Neural cell (in vitro differentiated cells): ENCODE results near the gene DNAJB6. TPM values are rescaled to one million over a fixed set of nuclear protein-coding genes. Genes with fewer than 3 reads are reported as not detected.

ENCODE experiments used
- H2AFZ ChIP-seq: fragments of 200-600, 300-800 bp; sonication (generic), shearing (Covaris generic); 2 replicates; pipeline ENCODE4 v1.6.0; 2014; ENCODE audit warnings: low read depth, mild to moderate bottlenecking, antibody characterized with exemption, low read length, moderate library complexity
- H3F3A ChIP-seq: fragments of 200-600 bp; shearing (Covaris generic); 2 replicates; pipeline ENCODE4 v1.6.1; 2016; ENCODE audit warnings: mild to moderate bottlenecking, moderate library complexity, mixed read lengths, antibody characterized with exemption, low read length; ENCODE audit not compliant: insufficient read depth, poor library complexity, severe bottlenecking
- H3K27ac ChIP-seq: fragments of 200-600, 300-800 bp; sonication (generic), shearing (Covaris generic); 2 replicates; pipeline ENCODE4 v1.5.1; 2014; ENCODE audit warnings: mild to moderate bottlenecking, low read length, moderate library complexity
- H3K27me3 ChIP-seq: fragments of 300-800, 200-600 bp; sonication (generic), shearing (Covaris generic); 2 replicates; pipeline ENCODE4 v1.6.0; 2014; ENCODE audit warnings: mild to moderate bottlenecking, low read depth, low read length, moderate library complexity; ENCODE audit not compliant: insufficient read depth
- H3K36me3 ChIP-seq: fragments of 300-800, 200-600 bp; sonication (generic), shearing (Covaris generic); 2 replicates; pipeline ENCODE4 v1.5.1; 2014; ENCODE audit warnings: mild to moderate bottlenecking, antibody characterized with exemption, low read length, moderate library complexity; ENCODE audit not compliant: insufficient read depth
- H3K4me2 ChIP-seq: fragments of 300-800, 200-600 bp; sonication (generic), shearing (Covaris generic); 2 replicates; pipeline ENCODE4 v1.6.0; 2014; ENCODE audit warnings: mild to moderate bottlenecking, low read length
- H3K4me3 ChIP-seq: fragments of 300-800, 200-600 bp; sonication (generic), shearing (Covaris generic); 2 replicates; pipeline ENCODE4 v1.5.1; 2014; ENCODE audit warnings: mild to moderate bottlenecking, low read length, moderate library complexity
- H3K79me2 ChIP-seq: fragments of 200-600 bp; shearing (Covaris generic); replicated peaks from 2 replicates; pipeline ENCODE4 v1.6.0; 2014; ENCODE audit warnings: mild to moderate bottlenecking, low read length, moderate library complexity; ENCODE audit not compliant: insufficient read depth
- H3K9ac ChIP-seq: fragments of 300-800, 200-600 bp; sonication (generic), shearing (Covaris generic); 2 replicates; pipeline ENCODE4 v1.6.1; 2016; ENCODE audit warnings: mild to moderate bottlenecking, low read length, mixed read lengths
- H3K9me2 ChIP-seq: fragments of 200-600 bp; shearing (Covaris generic); 2 replicates; pipeline ENCODE4 v1.6.1; 2016; ENCODE audit warnings: mild to moderate bottlenecking, low read length, mixed read lengths; ENCODE audit not compliant: insufficient read depth
- H3K9me3 ChIP-seq: fragments of 200-600, 300-800 bp; sonication (generic), shearing (Covaris generic); 2 replicates; pipeline ENCODE4 v1.6.1; 2016; ENCODE audit warnings: mild to moderate bottlenecking, mixed run types, low read length, moderate library complexity, mixed read lengths
- H4K20me1 ChIP-seq: fragments of 200-600 bp; shearing (Covaris generic); 2 replicates; pipeline ENCODE4 v1.6.1; 2016; ENCODE audit warnings: mild to moderate bottlenecking, mixed run types; ENCODE audit not compliant: insufficient read depth
- CTCF ChIP-seq: fragments of 450-650 bp; IDR thresholded peaks from 2 replicates; pipeline ENCODE4 v1.5.1; 2014; ENCODE audit warnings: antibody characterized with exemption, mild to moderate bottlenecking, moderate library complexity; ENCODE audit not compliant: poor library complexity, severe bottlenecking
- EP300 ChIP-seq: fragments of 450-650 bp; conservative IDR thresholded peaks from 2 replicates; pipeline ENCODE4 v1.6.1; 2014; ENCODE audit warnings: antibody characterized with exemption, mild to moderate bottlenecking, moderate library complexity; ENCODE audit not compliant: poor library complexity, severe bottlenecking
- EZH2 ChIP-seq: fragments of 200-600, 300-800 bp; shearing (Covaris generic), sonication (generic); IDR thresholded peaks from 2 replicates; pipeline ENCODE4 v1.6.1; 2014; ENCODE audit warnings: antibody characterized with exemption, low read length, borderline replicate concordance, mild to moderate bottlenecking; ENCODE audit not compliant: insufficient read depth, poor library complexity, severe bottlenecking
- MXI1 ChIP-seq: fragments of 450-650 bp; conservative IDR thresholded peaks from 2 replicates; pipeline ENCODE4 v1.6.1; 2014; ENCODE audit warnings: antibody characterized with exemption, mild to moderate bottlenecking; ENCODE audit not compliant: poor library complexity, severe bottlenecking
- POLR2AphosphoS5 ChIP-seq: IDR thresholded peaks from 2 replicates; pipeline ENCODE4 v1.6.1; 2012
- RAD21 ChIP-seq: fragments of 450-650 bp; conservative IDR thresholded peaks from 2 replicates; pipeline ENCODE4 v1.6.1; 2014; ENCODE audit warnings: antibody characterized with exemption, mild to moderate bottlenecking, moderate library complexity
- REST ChIP-seq: IDR thresholded peaks from 2 replicates; pipeline ENCODE4 v1.6.1; 2012; ENCODE audit warnings: borderline replicate concordance
- SMC3 ChIP-seq: fragments of 450-650 bp; conservative IDR thresholded peaks from 2 replicates; pipeline ENCODE4 v1.6.1; 2014; ENCODE audit warnings: antibody characterized with exemption, mild to moderate bottlenecking, moderate library complexity; ENCODE audit not compliant: poor library complexity
- TAF1 ChIP-seq: IDR thresholded peaks from 2 replicates; pipeline ENCODE4 v1.6.1; 2012; ENCODE audit warnings: low read depth
- polyA plus RNA-seq: library from polyadenylated mRNA; depleted of rRNA; stranded (reverse); fragments of >200 nt; gene quantifications from 2 replicates; pipeline ENCODE4 v1.2.3, GENCODE V29; 2014

Gene DNAJB6
- polyA plus RNA-seq, 1 donor from 2014 or later, result 427 TPM

- no peaks in the 10 kb centered on the region for H3K9me3 ChIP-seq
- TF ChIP-seq RAD21 (no peak), EZH2 (no peak), REST (no peak), POLR2AphosphoS5 (no peak), MXI1 (no peak), SMC3 (no peak), EP300 (no peak), TAF1 (no peak), CTCF (no peak)
- no peaks in the 10 kb centered on the region for H4K20me1 ChIP-seq
- H3K27me3 ChIP-seq, result no peaks in the 10 kb centered on the region
- no peaks in the 10 kb centered on the region for H3K79me2 ChIP-seq
- no peak overlapping the region for H3K4me3 ChIP-seq
- H3K4me2 ChIP-seq, result no peak overlapping the region
- no peaks in the 10 kb centered on the region for H3K9me2 ChIP-seq
- H3K9ac ChIP-seq, result no peak overlapping the region
- H3F3A ChIP-seq, result no peaks in the 10 kb centered on the region
- no peak overlapping the region for H3K27ac ChIP-seq
- H3K36me3 ChIP-seq, result no peaks in the 10 kb centered on the region
- H2AFZ ChIP-seq, result no peak overlapping the region
Measured at GRCh38 chr7:157412491-157413180, 75.8 kb downstream of the DNAJB6 start.

- H3K9ac ChIP-seq, result no peak overlapping the region
- no peaks in the 10 kb centered on the region for H3K27me3 ChIP-seq
- H3K79me2 ChIP-seq, result no peaks in the 10 kb centered on the region
- H3K9me3 ChIP-seq, result no peaks in the 10 kb centered on the region
- TF ChIP-seq EP300 (no peak), CTCF (no peak), EZH2 (no peak), RAD21 (no peak), TAF1 (no peak), REST (no peak), SMC3 (no peak), POLR2AphosphoS5 (no peak), MXI1 (no peak)
- no peak overlapping the region for H3K4me3 ChIP-seq
- no peaks in the 10 kb centered on the region for H3F3A ChIP-seq
- no peak overlapping the region for H3K4me2 ChIP-seq
- no peaks in the 10 kb centered on the region for H3K9me2 ChIP-seq
- no peak overlapping the region for H2AFZ ChIP-seq
- H3K27ac ChIP-seq, result no peak overlapping the region
- H3K36me3 ChIP-seq, result no peaks in the 10 kb centered on the region
- no peaks in the 10 kb centered on the region for H4K20me1 ChIP-seq
Measured at GRCh38 chr7:157413881-157414701, 77.3 kb downstream of the DNAJB6 start.
